Measurements from ENCODE around the gene NDUFA8.
A peak's percentile ranks its signal among the peaks of the same experiment; 100 is the strongest.

DNA sequence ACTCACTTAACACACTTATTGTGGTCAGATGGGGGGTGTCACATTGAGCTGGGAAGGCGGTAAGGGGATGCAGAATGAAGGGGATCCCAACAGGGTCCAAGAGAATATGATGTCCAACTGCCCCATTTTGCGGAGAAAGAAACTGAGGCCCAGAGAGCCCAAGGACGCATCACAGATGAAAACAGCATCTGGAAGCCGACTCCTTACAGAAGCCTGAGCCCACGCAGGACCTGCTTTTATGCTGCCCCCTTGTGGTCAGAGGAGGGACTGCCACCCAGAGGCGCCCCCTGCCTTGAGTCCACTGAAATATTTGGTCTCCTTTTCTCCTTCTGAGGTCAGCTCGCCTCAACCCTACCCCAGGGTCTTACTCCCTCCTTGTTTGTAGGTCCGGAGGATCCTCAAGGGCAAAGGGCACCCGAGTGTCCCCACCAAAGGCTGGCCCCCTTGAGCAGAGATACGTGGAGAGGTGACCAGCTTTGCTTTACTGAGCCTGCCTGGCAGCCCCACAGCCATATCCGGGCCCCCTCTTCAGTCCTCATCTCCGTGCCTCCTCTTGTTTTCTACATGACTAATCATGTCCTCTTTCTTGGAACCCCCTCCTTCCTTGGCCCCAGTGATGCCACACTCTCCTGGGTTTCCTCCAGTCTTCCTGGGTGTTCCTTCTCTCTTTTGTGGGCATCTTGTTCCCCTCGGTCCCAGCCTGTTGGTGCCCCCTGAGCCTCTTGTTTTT lies 36.5 kb downstream of the NDUFA8 start:
- TF ChIP-seq, protein P1, sequence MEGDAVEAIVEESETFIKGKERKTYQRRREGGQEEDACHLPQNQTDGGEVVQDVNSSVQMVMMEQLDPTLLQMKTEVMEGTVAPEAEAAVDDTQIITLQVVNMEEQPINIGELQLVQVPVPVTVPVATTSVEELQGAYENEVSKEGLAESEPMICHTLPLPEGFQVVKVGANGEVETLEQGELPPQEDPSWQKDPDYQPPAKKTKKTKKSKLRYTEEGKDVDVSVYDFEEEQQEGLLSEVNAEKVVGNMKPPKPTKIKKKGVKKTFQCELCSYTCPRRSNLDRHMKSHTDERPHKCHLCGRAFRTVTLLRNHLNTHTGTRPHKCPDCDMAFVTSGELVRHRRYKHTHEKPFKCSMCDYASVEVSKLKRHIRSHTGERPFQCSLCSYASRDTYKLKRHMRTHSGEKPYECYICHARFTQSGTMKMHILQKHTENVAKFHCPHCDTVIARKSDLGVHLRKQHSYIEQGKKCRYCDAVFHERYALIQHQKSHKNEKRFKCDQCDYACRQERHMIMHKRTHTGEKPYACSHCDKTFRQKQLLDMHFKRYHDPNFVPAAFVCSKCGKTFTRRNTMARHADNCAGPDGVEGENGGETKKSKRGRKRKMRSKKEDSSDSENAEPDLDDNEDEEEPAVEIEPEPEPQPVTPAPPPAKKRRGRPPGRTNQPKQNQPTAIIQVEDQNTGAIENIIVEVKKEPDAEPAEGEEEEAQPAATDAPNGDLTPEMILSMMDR (IDR thresholded peaks at IDR 0.05): peak in 1 of 3 donors; percentile 62
- no peak for TF ChIP-seq POLR2A (IDR thresholded peaks at IDR 0.05)

Measured in lower leg skin (tissue), 3 donors.